ENCODE results near the gene ADGRB3.

ADGRB3 gene

GRCh38 chr6:69438113-69438512, 803.0 kb downstream of the ADGRB3 start:
- Histone ChIP-seq H3K27ac (no peak overlapping the region), H3K4me3 (no peak overlapping the region)
- TF ChIP-seq CTCF (IDR thresholded peaks at IDR 0.05), result no peak
- DNase-seq (ENCODE audit: low spot score), result no peak

Measured in coronary artery (tissue), 2 donors.